Activated T-cell treated with anti-CD3 and anti-CD28 coated beads, Interleukin-2, amount 50 U/mL, for 72 hours (primary cell): ENCODE data around the gene DCAF15. TPM values are rescaled to one million over a fixed set of nuclear protein-coding genes. Genes with fewer than 3 reads are reported as not detected.
A peak's percentile ranks its signal among the peaks of the same experiment; 100 is the strongest.
"Not testable (repeated sequence)": the region's sequence is repeated elsewhere in the genome, so short reads cannot be mapped to it uniquely, and the experiment has no call there.

Source experiments
- ATAC-seq, 2 donors: fragments of 150-1000 bp; cut with Tn5 transposase; replicated peaks in 1 of 2; 2 replicates each; pipeline ENCODE4 v1.10.0; 2021; ENCODE audit warnings: moderate library complexity in 2 of 2, mild to moderate bottlenecking in 1 of 2
- DNase-seq, 2 donors: peaks; one replicate each; pipeline ENCODE4 v3.0.0; 2021 to 2022; ENCODE audit warnings: mixed read lengths in 1 of 2
- H3K27ac Mint-ChIP-seq: one replicate; pipeline ENCODE4 v1.8.0; 2022; ENCODE audit warnings: mild to moderate bottlenecking, moderate library complexity, mixed read lengths
- H3K27me3 Mint-ChIP-seq: one replicate; pipeline ENCODE4 v1.8.0; 2022; ENCODE audit warnings: low read depth, mixed read lengths
- H3K36me3 Mint-ChIP-seq, 2 donors: one replicate each; pipeline ENCODE4 v1.8.0; 2022; ENCODE audit warnings: mixed read lengths in 2 of 2, mild to moderate bottlenecking in 1 of 2; ENCODE audit not compliant: insufficient read depth in 2 of 2
- H3K4me1 Mint-ChIP-seq: one replicate; pipeline ENCODE4 v1.8.0; 2022; ENCODE audit warnings: low read depth, mixed read lengths
- H3K4me3 Mint-ChIP-seq, 2 donors: one replicate each; pipeline ENCODE4 v1.8.0; 2022; ENCODE audit warnings: mild to moderate bottlenecking in 2 of 2, mixed read lengths in 2 of 2, moderate library complexity in 2 of 2
- H3K9me3 Mint-ChIP-seq, 2 donors: one replicate each; pipeline ENCODE4 v1.8.0; 2022; ENCODE audit warnings: mixed read lengths in 2 of 2
- total RNA-seq, 2 donors: library from RNA; stranded (reverse); gene quantifications; one replicate each; pipeline ENCODE4 v1.2.3, GENCODE V29; 2022

DCAF15 gene
- total RNA-seq, 2 donors from 2014 or later: 62.9 to 79.8 TPM

DNA sequence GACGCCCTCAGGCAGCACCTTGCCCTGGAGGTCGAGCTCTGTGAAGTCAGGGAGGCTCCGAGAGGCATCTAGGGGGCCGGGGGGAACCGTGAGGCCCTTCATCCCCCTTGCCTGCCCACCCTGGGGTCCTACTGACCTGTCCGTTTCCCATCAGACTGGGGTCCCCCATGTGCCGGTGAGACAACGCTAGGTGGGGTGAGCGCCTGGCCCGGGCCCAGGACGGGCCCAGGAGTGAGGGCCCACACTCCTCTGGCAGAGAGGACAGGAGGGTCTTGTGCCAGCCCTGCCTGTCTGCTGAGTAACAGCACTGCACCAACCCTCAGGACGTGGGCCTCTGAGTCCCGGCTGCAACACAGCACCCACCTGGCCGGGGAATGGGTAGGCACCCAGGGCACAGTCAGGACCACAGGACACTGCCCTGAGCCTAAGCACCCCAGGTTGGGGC lies 14.4 kb downstream of the DCAF15 start:
- ATAC-seq: peak in 1 of 2 donors; percentile 21
- no peak overlapping the region for H3K4me3 Mint-ChIP-seq
- H3K4me1 Mint-ChIP-seq: no peaks in the 10 kb centered on the region
- no peak for DNase-seq
- no peaks in the 10 kb centered on the region for H3K27me3 Mint-ChIP-seq
- H3K36me3 Mint-ChIP-seq: peaks cover 2 to 3% of the 10 kb centered on the region in 2 donors
- no peak overlapping the region for H3K27ac Mint-ChIP-seq
- H3K9me3 Mint-ChIP-seq: no peaks in the 10 kb centered on the region

DNA sequence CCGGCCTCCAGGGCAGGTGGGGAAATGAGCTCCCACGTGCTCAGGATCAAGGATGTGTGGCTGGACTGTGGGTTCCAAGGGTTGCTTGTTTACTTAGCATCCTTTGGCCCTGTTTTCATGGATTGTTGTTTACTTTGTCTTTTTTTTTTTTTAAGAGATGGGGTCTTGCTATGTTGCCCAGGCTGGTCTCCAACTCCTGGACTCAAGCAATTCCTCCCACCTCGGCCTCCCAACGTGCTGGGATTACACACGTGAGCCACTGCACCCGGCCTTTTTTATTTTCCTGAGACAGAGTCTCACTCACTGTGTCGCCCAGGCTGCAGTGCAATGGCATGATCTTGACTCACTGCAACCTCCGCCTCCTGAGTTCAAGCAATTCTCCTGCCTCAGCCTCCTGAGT lies 14.9 kb downstream of the DCAF15 start:
- H3K4me3 Mint-ChIP-seq: not testable (repeated sequence)

DNA sequence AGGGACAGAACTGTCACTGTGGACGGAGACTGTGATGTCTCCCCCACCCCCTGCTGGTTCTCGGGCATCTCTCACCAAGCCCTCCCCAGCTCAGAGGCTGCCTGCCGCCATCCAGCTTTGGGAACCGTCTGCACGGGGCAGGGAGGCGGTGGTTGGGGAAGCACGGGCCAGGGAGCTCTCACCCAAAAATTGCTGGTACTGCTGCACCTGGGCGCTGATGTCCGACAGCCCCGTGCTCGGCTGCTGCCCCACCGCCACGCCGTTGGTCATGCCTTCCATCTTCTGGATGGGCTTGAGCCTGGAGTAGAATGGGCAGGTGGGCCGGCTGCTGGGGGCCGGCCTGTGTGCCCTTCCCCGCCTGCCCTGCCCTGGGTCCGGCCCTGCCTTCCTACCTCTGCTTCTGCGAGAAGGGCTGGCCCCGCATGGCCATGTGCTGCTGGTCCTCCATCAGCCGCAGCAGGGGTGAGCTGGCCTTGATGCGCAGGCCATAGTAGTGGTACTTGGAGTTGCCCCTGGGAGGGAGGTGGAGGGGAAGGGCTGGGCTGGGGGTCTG lies 16.1 kb downstream of the DCAF15 start:
- no peaks in the 10 kb centered on the region for H3K9me3 Mint-ChIP-seq
- no peak overlapping the region for H3K4me3 Mint-ChIP-seq
- H3K36me3 Mint-ChIP-seq: peaks cover 2 to 3% of the 10 kb centered on the region in 2 donors
- DNase-seq (no peak), ATAC-seq (no peak)
- H3K27me3 Mint-ChIP-seq: no peaks in the 10 kb centered on the region
- H3K27ac Mint-ChIP-seq: no peak overlapping the region
- no peaks in the 10 kb centered on the region for H3K4me1 Mint-ChIP-seq

More for the DNA sequence above, 14.9 kb downstream of the DCAF15 start:
- H3K36me3 Mint-ChIP-seq, H3K4me1 Mint-ChIP-seq, H3K27ac Mint-ChIP-seq, H3K27me3 Mint-ChIP-seq, ATAC-seq, H3K9me3 Mint-ChIP-seq, DNase-seq: not testable (repeated sequence)

DNA sequence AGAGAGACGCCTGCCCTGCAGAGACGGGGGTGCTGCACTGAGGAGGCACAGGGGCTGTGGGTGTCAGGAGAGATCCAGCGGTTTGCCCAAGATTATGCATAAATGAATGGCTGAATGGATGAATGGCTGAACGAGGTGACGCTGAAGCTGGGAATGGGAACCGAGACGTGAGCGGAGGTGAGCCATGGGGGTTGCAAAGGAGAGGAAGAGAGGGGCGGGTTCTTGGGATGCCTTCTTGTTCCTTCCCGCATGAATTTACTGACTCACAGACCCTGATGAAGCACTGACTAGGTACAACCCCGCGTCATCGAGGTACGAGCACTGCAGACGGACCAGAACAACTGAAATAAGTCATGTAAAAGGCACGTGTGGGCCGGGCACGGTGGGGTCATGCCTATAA lies 16.7 kb downstream of the DCAF15 start:
- no peaks in the 10 kb centered on the region for H3K9me3 Mint-ChIP-seq
- peaks cover 2 to 3% of the 10 kb centered on the region in 2 donors for H3K36me3 Mint-ChIP-seq

DNA sequence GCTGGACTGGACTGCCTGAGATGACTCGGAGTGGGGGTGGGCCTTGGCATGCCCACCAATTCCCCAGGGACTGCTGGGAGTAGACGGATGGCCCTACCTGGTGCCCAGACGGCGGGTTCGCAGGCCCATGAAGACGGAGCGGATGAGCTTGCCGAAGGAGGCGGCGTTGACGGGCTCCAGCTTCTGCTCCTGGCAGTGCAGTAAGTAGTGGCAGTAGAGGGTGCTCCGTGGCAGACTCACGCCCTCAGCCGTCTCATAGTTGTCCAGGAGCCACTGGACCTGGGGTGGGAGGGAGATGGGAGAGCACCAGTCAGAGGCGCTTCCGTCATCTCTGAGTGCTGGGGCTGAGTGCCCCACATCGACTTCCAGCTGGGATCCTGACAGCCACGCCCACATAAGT lies 17.6 kb downstream of the DCAF15 start:
- Mint-ChIP-seq H3K27ac (no peak overlapping the region), H3K4me3 (no peak overlapping the region), H3K36me3 (peaks cover 2 to 3% of the 10 kb centered on the region in 2 donors), H3K27me3 (no peaks in the 10 kb centered on the region), H3K9me3 (no peaks in the 10 kb centered on the region), H3K4me1 (peaks cover 9% of the 10 kb centered on the region)
- ATAC-seq: no peak
- DNase-seq: no peak

More for the DNA sequence above, 16.7 kb downstream of the DCAF15 start:
- Mint-ChIP-seq H3K4me3 (no peak overlapping the region), H3K27ac (no peak overlapping the region), H3K4me1 (peaks cover 3% of the 10 kb centered on the region), H3K27me3 (no peaks in the 10 kb centered on the region)
- DNase-seq (no peak), ATAC-seq (no peak)

DNA sequence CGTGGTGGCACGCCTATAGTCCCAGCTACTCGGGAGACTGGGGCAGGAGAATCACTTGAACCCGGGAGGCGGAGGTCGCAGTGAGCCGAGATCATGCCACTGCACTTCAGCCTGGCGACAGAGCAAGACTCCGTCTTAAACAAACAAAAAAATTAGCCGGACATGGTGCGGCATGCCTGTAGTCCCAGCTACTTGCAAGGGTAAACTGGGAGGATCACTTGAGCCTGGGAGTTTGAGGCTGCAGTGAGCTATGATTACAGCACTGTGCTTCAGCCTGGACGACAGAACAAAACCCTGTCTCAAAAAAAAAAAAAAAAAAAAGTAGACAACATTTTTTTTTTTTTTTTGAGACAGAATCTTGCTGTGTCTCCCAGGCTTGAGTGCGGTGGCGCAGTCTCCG lies 19.6 kb downstream of the DCAF15 start:
- not testable (repeated sequence) for H3K4me1 Mint-ChIP-seq, H3K27ac Mint-ChIP-seq

DNA sequence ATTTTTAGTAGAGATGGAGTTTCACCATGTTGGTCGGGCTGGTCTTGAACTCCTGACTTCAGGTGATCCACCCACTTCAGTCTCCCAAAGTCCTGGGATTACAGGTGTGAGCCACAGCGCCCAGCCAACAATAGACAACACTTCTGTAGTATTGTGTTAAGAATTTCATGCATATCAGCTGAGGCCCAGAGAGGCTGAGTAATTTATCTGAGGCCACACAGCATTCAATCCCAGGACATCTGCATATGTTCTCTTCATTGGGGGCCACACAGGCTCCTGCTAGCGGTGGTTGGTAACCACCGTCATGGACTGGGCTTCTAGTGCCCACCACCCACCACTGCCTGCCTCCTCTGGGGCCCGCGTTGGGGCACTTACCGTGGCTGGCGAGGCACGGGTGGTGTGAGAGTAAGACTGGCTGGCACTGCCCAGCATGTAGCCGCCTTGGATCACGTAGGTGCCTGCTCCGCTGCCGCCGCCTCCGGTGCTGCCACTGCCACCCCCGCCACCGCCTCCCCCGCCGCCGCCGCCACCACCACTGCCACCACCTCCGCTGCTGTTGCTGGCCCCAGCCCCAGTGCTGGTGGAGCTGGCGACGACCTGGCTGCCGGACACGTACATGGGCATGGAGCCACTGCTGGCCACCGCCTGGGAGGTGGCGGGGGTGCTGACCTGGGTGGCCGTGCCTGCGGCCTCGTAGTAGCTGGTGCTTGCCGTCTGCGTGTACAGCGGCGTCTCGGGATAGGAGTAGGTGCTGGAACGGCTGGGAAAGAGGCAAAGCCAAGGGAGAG lies 20.3 kb downstream of the DCAF15 start:
- H3K27ac Mint-ChIP-seq: no peak overlapping the region

More for the DNA sequence above, 19.6 kb downstream of the DCAF15 start:
- ATAC-seq, H3K9me3 Mint-ChIP-seq, DNase-seq, H3K27me3 Mint-ChIP-seq, H3K36me3 Mint-ChIP-seq, H3K4me3 Mint-ChIP-seq: not testable (repeated sequence)

DNA sequence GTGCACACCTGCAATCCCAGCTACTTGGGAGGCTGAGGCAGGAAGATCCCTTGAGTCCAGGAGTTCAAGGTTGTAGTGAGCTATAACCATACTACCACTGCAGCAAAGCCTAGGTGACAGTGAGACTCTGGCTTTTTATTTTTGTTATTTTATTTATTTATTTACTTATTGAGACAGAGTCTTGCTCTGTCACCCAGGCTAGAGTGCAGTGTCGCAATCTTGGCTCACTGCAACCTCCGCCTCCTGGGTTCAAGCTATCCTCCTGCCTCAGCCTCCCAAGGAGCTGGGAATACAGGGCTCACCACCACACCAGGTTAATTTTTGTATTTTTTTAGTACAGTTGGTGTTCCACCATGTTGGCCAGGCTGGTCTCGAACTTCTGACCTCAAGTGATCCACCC lies 21.2 kb downstream of the DCAF15 start:
- H3K36me3 Mint-ChIP-seq, H3K27ac Mint-ChIP-seq, ATAC-seq, H3K9me3 Mint-ChIP-seq, H3K4me3 Mint-ChIP-seq, DNase-seq, H3K27me3 Mint-ChIP-seq: not testable (repeated sequence)
- H3K4me1 Mint-ChIP-seq: peaks cover 13% of the 10 kb centered on the region

More for the DNA sequence above, 20.3 kb downstream of the DCAF15 start:
- Mint-ChIP-seq H3K4me1 (peaks cover 9% of the 10 kb centered on the region), H3K4me3 (no peak overlapping the region), H3K27me3 (no peaks in the 10 kb centered on the region), H3K9me3 (no peaks in the 10 kb centered on the region), H3K36me3 (peaks cover 2 to 4% of the 10 kb centered on the region in 2 donors)
- ATAC-seq: no peak
- DNase-seq: no peak

DNA sequence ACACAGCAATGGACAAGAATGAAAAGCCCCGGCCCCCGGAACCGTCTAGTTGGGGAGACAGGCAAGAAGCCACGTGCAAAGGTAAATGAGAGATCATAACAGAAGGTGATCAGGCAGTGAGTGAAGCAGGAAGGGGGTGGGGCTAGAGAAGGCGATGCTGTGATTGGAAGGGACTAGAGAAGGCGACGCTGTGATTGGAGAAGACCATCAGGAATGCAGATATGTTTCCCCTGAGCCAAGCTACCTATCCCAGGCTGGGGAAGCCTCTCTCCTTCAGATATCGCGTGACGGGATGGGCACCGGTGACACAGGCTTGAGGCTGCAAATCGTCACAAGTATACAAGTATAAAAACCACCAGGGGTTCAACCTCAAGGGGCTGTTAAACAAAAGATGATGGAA lies 21.8 kb downstream of the DCAF15 start:
- no peaks in the 10 kb centered on the region for H3K9me3 Mint-ChIP-seq
- no peaks in the 10 kb centered on the region for H3K27me3 Mint-ChIP-seq
- peaks cover 2 to 4% of the 10 kb centered on the region in 2 donors for H3K36me3 Mint-ChIP-seq
- DNase-seq (peak in 1 of 2 donors; percentile 43), ATAC-seq (peak; percentile 68 to 77)
- H3K4me3 Mint-ChIP-seq: no peak overlapping the region
- H3K27ac Mint-ChIP-seq: no peak overlapping the region
- peaks cover 13% of the 10 kb centered on the region for H3K4me1 Mint-ChIP-seq

DNA sequence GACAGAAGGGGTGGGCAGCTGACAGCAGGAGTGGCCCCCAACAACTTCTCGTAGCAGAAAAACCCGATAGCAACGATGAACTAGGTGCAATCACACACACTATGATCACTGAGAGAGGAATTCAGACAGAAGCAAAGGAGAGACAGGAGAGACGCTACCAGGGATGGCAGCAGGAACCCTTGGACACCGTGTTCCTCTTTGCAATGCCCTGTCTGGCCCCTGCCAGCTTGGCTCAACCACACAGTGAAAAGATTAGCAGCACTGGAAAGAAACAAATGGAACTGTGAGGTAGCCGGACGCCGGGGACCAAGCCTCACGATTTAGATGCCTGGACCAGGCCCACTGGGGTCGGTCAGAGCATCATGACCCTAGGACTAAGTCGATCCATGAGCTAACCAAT lies 23.6 kb downstream of the DCAF15 start:
- H3K9me3 Mint-ChIP-seq: no peaks in the 10 kb centered on the region
- H3K27me3 Mint-ChIP-seq: no peaks in the 10 kb centered on the region
- no peak overlapping the region for H3K4me3 Mint-ChIP-seq
- DNase-seq: no peak
- no peak overlapping the region for H3K27ac Mint-ChIP-seq
- peaks cover 0 to 2% of the 10 kb centered on the region in 2 donors for H3K36me3 Mint-ChIP-seq
- no peak for ATAC-seq
- H3K4me1 Mint-ChIP-seq: peaks cover 18% of the 10 kb centered on the region

DNA sequence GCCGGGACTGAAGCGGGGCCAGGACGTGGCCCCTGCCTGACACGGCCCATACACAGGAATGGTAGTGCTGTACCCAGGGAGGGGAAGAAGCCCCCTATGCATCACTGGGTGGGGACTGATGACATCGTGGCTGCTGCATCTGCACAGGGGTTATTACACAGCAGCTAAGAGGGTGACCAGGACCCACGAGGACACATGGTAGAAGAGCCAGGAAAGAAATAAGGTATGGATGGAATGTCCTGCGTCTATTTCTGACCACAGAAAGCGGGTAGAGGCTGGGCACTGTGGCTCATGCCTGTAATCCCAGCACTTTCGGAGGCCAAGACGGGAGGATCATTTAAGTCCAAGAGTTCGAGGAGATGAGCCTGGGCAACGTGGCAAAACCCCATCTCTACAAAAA lies 24.1 kb downstream of the DCAF15 start:
- ATAC-seq (no peak), DNase-seq (no peak)
- H3K27ac Mint-ChIP-seq: no peak overlapping the region
- H3K36me3 Mint-ChIP-seq: peaks cover 0 to 2% of the 10 kb centered on the region in 2 donors
- H3K4me3 Mint-ChIP-seq: no peak overlapping the region
- H3K9me3 Mint-ChIP-seq: no peaks in the 10 kb centered on the region
- peaks cover 18% of the 10 kb centered on the region for H3K4me1 Mint-ChIP-seq
- H3K27me3 Mint-ChIP-seq: no peaks in the 10 kb centered on the region

DNA sequence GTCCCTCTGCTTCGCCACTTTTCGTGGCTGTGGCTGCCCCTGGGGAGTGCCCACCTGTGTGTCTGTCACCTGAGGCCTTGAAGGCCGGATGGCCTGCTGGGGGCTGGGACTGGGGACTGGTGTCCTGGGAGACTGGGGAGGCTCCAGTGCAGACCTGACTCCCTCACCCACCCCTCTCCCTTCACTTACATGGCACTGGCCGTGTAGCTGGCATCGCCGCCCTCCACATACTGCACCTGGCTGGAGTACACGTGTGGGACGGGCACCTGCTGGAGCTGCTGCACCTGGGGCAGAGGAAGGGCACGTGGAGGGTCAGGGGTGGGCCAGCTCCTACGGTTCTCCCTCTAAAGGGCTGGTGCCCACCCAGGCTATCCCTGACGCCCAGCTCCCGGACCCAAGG lies 25.5 kb downstream of the DCAF15 start:
- Mint-ChIP-seq H3K27ac (no peak overlapping the region), H3K4me3 (peak overlapping the region in 1 of 2 donors; percentile 27), H3K27me3 (no peaks in the 10 kb centered on the region), H3K36me3 (peaks cover 0 to 2% of the 10 kb centered on the region in 2 donors), H3K4me1 (peaks cover 18% of the 10 kb centered on the region), H3K9me3 (no peaks in the 10 kb centered on the region)
- DNase-seq (no peak), ATAC-seq (no peak)

DNA sequence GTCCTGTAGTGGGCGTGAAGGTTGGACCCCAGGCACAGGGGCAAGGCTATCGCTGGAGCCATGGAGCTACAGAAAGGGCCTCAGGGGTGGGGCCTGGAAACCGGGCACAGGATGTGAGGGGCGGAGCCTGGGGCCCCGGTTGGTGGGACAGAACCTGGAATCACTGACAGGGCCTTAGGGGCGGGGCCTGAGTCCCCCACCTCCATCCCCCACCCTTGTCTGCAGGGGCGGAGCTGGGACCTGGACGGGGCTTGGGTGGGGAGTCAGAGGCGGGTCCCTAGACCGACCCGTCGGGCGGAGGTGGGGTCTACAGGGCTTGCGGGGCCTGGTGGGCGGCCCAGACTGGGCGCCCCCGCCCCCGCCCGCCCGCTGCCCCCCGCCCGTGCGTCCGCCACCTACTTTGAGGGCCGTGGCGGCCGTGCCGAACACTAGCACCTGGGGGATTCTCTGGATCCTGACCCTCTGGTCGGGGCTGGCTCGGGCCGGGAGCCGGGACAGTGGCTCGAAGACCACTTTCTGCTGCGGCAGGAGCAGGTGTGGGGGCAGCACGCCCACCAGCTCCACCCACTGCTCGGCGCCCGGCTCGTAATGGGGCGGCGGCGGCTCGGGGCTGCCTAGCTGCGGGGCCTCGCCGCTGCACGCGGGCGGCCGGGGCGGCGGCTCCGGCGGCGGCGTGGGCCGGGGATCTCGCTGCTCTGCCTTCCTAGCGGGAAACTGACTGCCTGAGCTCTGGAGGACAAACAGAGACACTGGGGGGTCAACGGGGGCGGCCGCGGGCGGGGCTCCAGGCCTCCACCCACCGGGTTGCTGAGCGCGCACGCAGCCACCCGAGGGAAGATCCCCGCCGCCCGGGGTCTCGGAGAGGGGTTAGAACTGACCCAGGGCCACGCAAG lies 26.3 kb downstream of the DCAF15 start:
- H3K27ac Mint-ChIP-seq: no peak overlapping the region
- ATAC-seq (peak; percentile 30 to 40), DNase-seq (no peak)
- H3K4me3 Mint-ChIP-seq: peak overlapping the region; percentile 27 to 31
- peaks cover 0 to 2% of the 10 kb centered on the region in 2 donors for H3K36me3 Mint-ChIP-seq
- H3K4me1 Mint-ChIP-seq: peaks cover 18% of the 10 kb centered on the region
- H3K9me3 Mint-ChIP-seq: no peaks in the 10 kb centered on the region
- H3K27me3 Mint-ChIP-seq: no peaks in the 10 kb centered on the region
